HG03558 (cell line): Measurements from ENCODE around the gene C1orf226.
"Not testable (repeated sequence)": the region's sequence is repeated elsewhere in the genome, so short reads cannot be mapped to it uniquely, and the experiment has no call there.

Source experiments
- ATAC-seq: cut with Tn5 transposase; IDR thresholded peaks from one replicate; pipeline ENCODE4 v1.9.1; 2021; ENCODE audit warnings: moderate number of reproducible peaks; ENCODE audit not compliant: unreplicated experiment; ENCODE audit errors: extremely low read depth

Gene C1orf226

GRCh38 chr1:162400790-162401355 lies 19.3 kb downstream of the C1orf226 start:
- no peak for ATAC-seq

DNA sequence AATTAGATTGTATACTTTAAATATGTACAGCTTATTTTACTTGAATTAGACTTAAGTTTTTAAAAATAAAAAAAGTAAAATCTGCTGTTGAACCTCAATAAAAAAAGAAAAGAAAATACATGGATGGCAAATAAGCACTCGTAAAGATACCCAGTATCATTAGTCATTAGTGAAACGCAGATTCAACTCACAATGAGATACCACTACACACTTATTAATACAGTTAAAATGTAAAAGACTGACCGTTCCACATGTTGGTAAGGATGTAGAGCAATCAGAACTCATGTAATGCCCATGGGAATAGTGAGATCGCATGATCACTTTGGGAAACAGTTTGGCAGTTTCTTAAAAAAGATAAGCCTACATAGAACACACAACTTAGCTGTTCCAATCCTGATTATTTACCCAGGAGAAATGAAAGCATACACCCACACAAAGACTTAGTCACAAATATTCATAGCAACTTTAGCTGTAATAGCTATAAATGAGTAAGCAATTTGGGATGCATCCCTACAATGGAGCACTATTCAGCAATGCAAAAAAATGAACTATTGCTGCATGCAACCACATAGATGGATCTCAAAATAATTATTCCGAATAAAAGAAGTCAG lies 23.1 kb downstream of the C1orf226 start:
- ATAC-seq = no peak

GRCh38 chr1:162405800-162406199 lies 24.3 kb downstream of the C1orf226 start:
- ATAC-seq = no peak

DNA sequence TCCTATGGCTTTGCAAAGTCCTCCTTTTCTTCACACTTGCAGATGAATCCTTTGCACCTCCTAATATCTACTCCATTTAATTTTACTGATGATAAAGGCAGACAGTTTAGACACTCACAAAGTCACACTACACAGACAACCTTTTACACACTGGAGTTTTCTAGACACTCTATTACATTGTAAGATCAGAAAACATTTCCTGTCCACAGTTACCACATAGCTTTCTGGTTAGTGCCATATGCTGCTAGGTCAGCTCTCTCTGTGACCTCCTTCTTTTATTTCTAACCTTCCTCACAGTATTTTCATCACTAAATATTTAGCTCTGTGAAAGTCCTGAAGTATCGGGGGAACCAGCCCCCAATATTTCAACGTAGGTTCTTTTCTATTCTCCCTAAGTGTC lies 25.3 kb downstream of the C1orf226 start:
- ATAC-seq = no peak

- ATAC-seq = no peak
These were observed 26.0 kb downstream of the C1orf226 start for GRCh38 chr1:162407539-162407938.

DNA sequence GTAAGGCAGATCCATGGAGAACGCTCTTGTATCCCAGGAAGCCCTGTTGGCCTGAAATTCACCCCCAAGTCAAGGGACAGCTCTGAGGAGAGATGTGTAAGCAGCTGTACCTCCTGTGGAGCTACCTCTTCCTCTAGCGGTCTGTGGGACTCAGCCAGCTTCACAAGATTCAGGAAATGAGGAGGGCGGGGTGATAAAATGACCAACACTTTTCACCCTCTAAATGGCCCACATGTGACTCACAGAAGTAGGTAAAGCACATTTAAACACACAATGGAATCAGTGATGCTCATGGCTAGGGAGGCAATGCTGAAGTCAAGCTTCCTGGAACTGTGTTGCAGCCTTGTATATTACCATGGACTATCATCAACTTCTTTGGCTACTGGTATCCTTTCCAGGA lies 30.5 kb downstream of the C1orf226 start, which contains the start of gene SH2D1B:
Gene SH2D1B, minus strand, starts transcription at position 135 of the 400 bp plus-strand sequence. Its CDS starts 120 bp downstream, at position 15.
- ATAC-seq = no peak

DNA sequence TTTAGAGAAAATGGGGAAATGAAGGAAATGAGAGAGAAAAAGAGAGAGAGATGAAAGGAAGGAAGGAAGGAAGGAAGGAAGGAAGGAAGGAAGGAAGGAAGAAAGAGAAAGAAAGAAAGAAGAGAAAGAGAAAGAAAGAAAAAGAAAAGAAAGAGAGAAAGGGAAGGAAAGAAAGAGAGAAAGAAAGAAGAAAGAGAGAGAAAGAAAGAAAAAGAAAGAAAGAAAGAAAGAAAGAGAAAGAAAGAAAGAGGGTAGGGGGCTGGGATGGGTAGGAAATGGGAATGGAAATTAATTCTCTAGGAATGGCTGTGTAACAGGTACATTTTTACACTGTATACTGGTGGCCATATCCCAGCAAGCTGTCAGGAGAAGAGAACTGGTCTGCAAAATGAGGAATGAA lies 34.7 kb downstream of the C1orf226 start:
- ATAC-seq = no peak

DNA sequence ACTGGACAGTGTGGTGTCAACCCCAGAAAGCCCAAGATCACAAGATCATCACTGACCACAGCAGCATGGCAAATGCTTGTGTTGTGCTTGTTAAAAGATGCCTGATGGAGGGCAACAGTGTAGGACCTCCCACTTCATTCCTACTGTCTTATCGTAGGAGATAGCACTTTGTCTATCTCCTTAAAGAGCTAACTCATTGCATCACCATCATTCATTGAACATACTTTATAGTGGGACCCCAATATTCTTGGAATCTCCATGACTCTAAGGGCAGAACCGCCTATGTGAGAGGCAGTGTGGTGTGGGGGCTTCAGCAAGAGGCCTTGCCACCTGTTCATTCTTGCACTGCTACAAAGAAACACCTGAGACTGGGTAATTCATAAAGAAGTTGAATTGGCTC lies 35.4 kb downstream of the C1orf226 start:
- no peak for ATAC-seq

DNA sequence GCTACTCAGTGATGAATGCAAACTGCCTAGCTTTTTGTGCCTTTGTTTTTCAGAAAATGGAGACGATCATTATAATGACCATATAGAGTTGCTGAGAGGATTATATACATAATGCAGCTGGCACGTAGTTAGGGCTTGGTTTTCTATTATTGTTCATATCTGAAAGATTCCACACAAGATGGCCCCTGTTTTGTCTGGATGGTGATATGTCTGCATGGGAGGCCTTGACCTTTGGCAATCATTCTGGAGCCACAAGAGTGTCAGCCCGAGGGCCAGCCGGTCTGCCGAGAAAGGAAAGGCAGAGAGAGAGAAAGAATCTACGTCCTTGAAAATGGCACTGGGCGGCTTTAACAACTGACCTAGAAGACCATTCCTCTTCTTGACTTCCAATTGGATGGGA lies 36.1 kb downstream of the C1orf226 start:
- ATAC-seq = no peak

- not testable (repeated sequence) for ATAC-seq
These were observed 37.1 kb downstream of the C1orf226 start for GRCh38 chr1:162418584-162418983.

DNA sequence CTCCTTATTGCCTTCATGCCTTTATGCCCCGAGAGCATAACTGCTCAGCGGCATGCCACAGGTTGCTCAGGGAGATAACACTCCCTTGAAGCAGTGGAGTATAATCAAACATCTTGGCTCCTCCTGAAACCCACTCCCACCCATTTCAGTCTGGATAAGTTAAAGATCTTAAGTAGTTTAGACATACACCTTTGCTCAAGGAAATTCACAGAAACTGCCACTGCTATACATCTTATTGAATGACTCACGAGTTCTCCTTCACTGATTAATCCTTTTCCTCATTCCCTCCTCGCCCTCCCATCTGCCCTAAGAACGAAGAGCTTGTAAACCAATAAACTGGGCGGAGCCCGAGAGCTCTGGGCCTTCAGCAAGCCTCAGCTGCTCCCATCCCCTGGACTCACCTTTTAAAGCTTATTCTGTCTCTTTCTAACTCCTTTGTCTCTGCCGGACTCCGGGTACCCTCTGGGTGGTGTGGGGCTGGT lies 38.0 kb downstream of the C1orf226 start:
- not testable (repeated sequence) for ATAC-seq

DNA sequence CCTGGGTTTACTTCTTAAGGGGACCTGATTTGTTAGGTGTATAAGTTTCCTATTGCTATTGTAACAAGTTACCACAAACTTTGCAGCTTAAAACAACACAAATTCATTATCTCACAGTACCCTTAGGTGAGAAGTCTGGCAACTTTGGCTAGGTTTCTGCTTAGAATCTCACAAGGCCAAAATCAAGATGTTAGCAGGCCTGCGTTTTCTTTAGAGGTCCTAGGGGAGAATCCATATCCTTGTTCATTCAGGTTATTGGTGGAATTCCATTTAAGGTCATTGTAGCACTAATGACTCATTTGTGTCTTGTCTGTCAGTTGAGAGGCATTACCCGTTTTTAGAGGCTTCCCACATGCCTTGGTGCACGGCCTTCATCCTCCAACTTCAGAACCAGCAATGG lies 38.6 kb downstream of the C1orf226 start:
- no peak for ATAC-seq

GRCh38 chr1:162421258-162422164 lies 40.0 kb downstream of the C1orf226 start:
- ATAC-seq = no peak

DNA sequence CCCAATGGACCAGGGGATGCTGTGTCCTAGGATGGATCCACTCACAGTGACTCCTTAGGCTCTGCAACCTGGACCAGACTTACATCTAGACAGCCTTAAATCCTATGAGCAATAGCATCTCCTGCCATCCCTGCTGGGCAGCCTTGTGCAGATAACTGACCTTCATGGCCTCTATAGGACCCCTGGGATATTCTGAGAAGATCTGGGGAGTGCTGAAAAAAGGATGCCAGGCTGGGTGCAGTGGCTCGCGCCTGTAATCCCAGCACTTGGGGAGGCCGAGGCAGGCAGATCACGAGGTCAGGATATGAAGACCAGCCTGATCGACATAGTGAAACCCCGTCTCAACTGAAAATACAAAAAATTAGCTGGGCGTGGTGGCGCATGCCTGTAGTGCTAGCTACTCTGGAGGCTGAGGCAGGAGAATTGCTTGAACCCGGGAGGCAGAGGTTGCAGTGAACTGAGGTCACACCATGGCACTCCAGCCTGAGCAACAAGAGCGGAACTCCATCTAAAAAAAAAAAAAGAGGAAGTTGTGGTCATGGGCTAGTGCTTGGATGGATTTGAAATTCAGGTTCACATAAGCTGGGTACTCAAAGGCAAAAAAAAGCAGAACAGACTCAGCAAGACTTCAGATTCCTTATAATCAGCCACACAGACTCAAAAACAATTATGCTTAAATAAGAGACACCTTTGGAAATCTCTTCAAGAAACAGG lies 41.3 kb downstream of the C1orf226 start:
- no peak for ATAC-seq

- no peak for ATAC-seq
These were observed 49.1 kb downstream of the C1orf226 start for GRCh38 chr1:162430583-162430982.

DNA sequence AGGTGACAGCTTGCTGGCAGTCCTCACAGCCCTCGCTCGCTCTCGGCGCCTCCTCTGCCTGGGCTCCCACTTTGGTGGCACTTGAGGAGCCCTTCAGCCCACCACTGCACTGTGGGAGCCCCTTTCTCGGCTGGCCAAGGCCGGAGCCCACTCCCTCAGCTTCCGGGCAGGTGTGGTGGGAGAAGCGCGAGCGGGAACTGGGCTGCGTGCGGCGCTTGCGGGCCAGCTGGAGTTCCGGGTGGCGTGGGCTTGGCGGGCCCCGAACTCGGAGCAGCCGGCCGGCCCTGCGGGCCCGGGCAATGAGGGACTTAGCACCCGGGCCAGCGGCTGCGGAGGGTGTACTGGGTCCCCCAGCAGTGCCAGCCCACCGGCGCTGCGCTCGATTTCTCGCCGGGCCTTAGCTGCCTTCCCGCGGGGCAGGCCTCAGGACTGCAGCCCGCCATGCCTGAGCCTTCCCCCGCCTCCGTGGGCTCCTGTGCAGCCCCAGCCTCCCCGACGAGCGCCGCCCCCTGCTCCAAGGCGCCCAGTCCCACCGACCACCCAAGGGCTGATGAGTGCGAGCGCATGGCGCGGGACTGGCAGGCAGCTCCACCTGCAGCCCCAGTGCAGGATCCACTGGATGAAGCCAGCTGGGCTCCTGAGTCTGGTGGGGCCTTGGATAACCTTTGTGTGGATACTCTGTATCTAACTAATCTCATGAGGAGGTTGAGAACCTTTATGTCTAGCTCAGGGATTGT lies 51.6 kb downstream of the C1orf226 start:
- not testable (repeated sequence) for ATAC-seq
